ENCODE results near the gene MTA2. TPM values are rescaled to one million over a fixed set of nuclear protein-coding genes. Genes with fewer than 3 reads are reported as not detected.
"Not testable (repeated sequence)": the region's sequence is repeated elsewhere in the genome, so short reads cannot be mapped to it uniquely, and the experiment has no call there.

Gene MTA2
- total RNA-seq, 1 donor from 2014 or later, result 79.2 TPM

- Histone ChIP-seq H3K4me1 (peaks cover 40 to 82% of the 10 kb centered on the region in 2 donors), H3K36me3 (no peaks in the 10 kb centered on the region), H3K27me3 (no peaks in the 10 kb centered on the region), H3K27ac (peak overlapping the region; percentile 94 to 96), H3K9me3 (no peaks in the 10 kb centered on the region), H3K4me3 (peak overlapping the region; percentile 40 to 55)
- intact Hi-C loops (cut with DNase I), result no loop called here
- DNase-seq (ENCODE audit: low spot score in 2 of 2), result peak; percentile 75 to 95
- TF ChIP-seq CTCF (IDR thresholded peaks at IDR 0.05), result no peak
Observed at GRCh38 chr11:62553080-62553838, 48.4 kb downstream of the MTA2 start.

DNA sequence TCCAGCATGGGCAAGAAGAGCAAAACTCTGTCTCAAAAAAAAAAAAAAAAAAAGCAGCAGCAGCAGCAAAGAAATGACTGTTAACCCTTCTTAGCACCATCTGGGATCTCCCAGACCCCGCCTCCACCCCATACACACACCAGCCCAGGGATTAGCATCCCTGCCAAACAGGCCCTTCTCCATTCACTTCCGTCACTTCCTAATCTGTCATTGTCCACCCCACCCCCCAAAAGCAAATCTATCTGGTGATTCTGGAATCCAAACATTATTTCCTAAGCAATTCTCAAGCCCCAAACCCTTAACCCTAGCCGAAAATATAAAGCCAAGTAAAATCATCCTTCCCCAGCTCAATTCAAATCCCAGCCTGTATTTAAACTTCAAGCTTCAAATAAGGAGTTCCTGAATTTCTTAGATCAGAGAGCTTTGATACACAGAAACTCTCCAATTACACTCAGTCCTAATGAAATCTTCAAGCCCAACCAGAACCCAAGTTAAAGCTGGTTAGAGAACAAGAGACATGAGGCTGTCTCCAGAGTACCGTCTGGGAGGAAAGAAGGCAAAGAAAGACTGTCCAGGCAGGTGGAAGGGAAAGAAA lies 49.1 kb downstream of the MTA2 start:
- DNase-seq (ENCODE audit: low spot score in 2 of 2), result no peak
- Histone ChIP-seq H3K27ac (peak overlapping the region; percentile 94 to 96), H3K27me3 (no peaks in the 10 kb centered on the region), H3K9me3 (no peaks in the 10 kb centered on the region), H3K4me1 (peaks cover 41 to 86% of the 10 kb centered on the region in 2 donors), H3K4me3 (peak overlapping the region; percentile 40 to 55), H3K36me3 (no peaks in the 10 kb centered on the region)
- intact Hi-C loops (cut with DNase I), result no loop called here
- no peak for TF ChIP-seq CTCF (IDR thresholded peaks at IDR 0.05)

- H3K4me3 ChIP-seq; H3K36me3 ChIP-seq; intact Hi-C loops (cut with DNase I); DNase-seq (ENCODE audit: low spot score in 2 of 2); H3K9me3 ChIP-seq; H3K27me3 ChIP-seq: not testable (repeated sequence)
- peaks cover 28 to 69% of the 10 kb centered on the region in 2 donors for H3K4me1 ChIP-seq
- peak overlapping the region; percentile 94 to 96 for H3K27ac ChIP-seq
Observed at GRCh38 chr11:62550478-62550877, 51.2 kb downstream of the MTA2 start.

DNA sequence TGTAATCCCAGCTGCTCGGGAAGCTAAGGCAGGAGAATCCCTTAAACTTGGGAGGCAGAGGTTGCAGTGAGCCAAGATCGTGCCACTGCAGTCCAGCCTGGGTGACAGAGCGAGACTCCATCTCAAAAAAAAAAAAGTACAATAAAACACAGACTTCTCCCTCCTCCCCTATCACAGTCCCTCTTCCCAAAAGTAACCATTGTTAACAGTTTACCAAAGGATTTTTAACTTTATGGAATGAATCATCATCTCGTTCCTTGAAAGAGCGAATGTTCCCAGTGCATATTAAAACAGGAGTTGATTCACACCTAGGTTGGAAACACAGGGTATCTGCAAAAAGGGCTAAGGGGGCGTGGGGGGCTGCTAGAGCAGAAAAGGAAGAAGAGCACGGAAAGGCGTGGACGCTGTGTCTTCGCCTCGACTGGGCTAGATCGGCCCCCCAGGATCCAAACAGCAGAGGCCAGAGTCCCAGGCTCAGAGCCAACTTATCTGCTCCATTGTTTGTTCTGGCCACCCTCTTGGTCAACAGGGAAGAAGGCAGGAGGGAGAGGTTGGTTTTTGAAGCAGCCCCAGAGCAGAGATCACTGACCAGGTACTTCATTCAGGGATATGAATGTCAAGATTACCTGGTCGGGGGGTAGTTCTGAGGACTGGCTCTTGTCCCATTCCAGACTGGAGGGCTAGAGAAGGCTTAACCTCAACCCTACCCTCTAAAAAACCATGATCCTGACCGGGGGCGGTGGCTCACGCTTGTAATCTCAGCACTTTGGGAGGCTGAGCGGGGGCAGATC lies 52.9 kb downstream of the MTA2 start:
- Histone ChIP-seq H3K4me3 (peak overlapping the region in 1 of 2 donors; percentile 98), H3K27ac (peak overlapping the region; percentile 96 to 99), H3K36me3 (peaks cover 0 to 5% of the 10 kb centered on the region in 2 donors), H3K27me3 (no peaks in the 10 kb centered on the region), H3K9me3 (no peaks in the 10 kb centered on the region), H3K4me1 (peaks cover 16 to 52% of the 10 kb centered on the region in 2 donors)
- intact Hi-C loops (cut with DNase I), result loop anchor here (5.0 kb wide), 1 partner anchor 294 kb away; no protein-coding TSS in a partner anchor
- TF ChIP-seq CTCF (IDR thresholded peaks at IDR 0.05), result no peak
- DNase-seq (ENCODE audit: low spot score in 2 of 2), result no peak

GRCh38 chr11:62547691-62548281 lies 53.9 kb downstream of the MTA2 start:
- Histone ChIP-seq H3K9me3 (no peaks in the 10 kb centered on the region), H3K27ac (peak overlapping the region; percentile 96 to 99)
- no peak for DNase-seq (ENCODE audit: low spot score in 2 of 2)

More at GRCh38 chr11:62547691-62548281, 53.9 kb downstream of the MTA2 start:
- intact Hi-C loops (cut with DNase I), result loop anchor here (5.0 kb wide), 1 partner anchor 295 kb away; no protein-coding TSS in a partner anchor
- peak overlapping the region; percentile 98 for H3K4me3 ChIP-seq
- H3K4me1 ChIP-seq, result peaks cover 15 to 49% of the 10 kb centered on the region in 2 donors
- no peaks in the 10 kb centered on the region for H3K27me3 ChIP-seq
- no peak for TF ChIP-seq CTCF (IDR thresholded peaks at IDR 0.05)
- peaks cover 0 to 5% of the 10 kb centered on the region in 2 donors for H3K36me3 ChIP-seq
